Retinal pigment epithelial cell (primary cell): ENCODE data around the gene TINCR.
A peak's percentile ranks its signal among the peaks of the same experiment; 100 is the strongest.
"Not testable (repeated sequence)": the region's sequence is repeated elsewhere in the genome, so short reads cannot be mapped to it uniquely, and the experiment has no call there.

Experiments used
- DNase-seq: peaks from one replicate; pipeline ENCODE4 v3.0.0-alpha.2; 2010; ENCODE audit warnings: low read depth
- H3K4me3 ChIP-seq: 2 replicates; pipeline ENCODE4 v1.5.1; 2011; ENCODE audit warnings: mild to moderate bottlenecking, low read length, control low read depth, moderate library complexity
- CTCF ChIP-seq: conservative IDR thresholded peaks from 2 replicates; pipeline ENCODE4 v1.5.1; 2011; ENCODE audit warnings: low read depth, low read length, control low read depth, inconsistent platforms

TINCR gene

DNA sequence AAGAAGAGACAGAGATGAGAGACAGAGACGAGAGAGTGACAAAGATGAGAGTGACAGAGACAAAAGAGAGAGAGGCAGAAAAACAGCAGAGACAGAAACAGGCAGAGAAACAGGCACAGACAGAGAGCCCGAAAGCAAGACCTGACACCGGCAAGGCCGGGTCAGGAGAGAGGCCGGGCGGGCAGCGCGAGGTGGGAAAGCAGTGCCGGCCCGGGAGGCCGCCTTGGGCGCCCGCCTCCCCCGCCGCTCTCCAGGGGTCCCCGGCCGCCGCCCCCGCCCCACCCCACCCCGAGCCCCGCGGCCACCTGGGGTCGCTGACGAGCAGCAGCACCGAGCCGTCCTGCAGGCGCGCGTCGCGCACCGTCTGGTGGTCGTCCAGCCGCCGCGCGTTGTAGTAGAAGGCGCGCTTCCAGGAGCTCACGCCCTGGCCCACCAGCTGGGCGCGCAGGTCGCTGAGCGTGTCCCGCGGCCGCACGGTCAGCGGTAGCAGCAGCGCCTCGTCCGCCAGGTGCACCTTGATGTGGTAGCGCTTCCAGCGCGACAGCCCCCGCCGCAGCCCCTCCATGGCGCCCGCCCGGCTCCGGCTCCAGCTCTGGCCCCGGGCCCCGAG is at the start of gene TINCR:
TSS of gene TINCR (minus strand) at position 594 of the 610 bp plus-strand sequence.
- H3K4me3 ChIP-seq: no peak within 1 kb of the TSS
- TF ChIP-seq CTCF: peak; percentile 15
- no peak for DNase-seq

DNA sequence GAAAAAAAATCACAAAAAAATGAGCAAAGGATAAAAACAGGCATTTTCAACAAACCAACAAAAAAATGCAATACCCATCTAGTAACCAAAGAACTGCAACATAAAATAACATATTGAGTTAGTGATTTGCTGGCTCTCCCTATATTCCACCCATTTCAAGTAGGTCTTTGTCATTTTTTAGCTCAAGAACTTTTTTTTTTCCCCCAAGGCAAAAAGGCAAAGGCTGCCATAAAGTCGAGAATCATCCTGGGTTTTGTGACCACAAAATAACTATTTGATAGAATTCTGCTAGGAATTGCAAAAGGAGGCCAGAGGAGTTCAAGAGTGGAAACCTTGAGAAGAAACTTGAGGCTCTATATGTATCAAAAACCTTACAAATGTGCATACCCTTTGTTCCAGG is 49.3 kb upstream of the TINCR start:
- H3K4me3 ChIP-seq: no peak overlapping the region
- DNase-seq: no peak
- TF ChIP-seq CTCF: no peak

DNA sequence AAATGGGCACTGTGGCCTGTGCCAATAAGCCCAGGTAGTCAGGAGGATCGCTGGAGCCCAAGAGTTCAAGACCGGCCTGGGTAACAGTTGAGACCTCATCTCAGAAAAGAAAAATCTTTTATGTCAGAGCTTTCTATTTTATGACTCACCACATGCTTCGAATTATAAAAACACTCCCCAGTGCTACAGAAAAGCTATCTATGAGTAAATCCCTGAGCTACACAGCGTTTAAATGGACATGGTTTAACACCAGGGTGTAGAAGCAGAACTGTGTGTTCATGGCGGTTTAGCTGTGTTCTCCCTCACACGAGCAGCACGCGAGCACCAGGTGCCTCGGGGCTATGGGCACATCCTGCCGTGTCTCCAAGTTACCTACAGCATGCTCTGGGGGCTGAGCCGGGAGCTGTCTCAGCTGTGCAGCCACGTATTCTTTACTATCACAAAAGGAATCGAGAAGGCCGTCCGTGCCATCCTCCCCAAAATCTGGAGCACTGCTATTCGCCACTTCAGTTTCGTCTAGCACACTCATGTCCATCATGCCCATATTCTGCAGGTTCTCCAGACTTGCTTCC is 48.1 kb upstream of the TINCR start:
- DNase-seq: no peak
- no peak for TF ChIP-seq CTCF
- no peak overlapping the region for H3K4me3 ChIP-seq

DNA sequence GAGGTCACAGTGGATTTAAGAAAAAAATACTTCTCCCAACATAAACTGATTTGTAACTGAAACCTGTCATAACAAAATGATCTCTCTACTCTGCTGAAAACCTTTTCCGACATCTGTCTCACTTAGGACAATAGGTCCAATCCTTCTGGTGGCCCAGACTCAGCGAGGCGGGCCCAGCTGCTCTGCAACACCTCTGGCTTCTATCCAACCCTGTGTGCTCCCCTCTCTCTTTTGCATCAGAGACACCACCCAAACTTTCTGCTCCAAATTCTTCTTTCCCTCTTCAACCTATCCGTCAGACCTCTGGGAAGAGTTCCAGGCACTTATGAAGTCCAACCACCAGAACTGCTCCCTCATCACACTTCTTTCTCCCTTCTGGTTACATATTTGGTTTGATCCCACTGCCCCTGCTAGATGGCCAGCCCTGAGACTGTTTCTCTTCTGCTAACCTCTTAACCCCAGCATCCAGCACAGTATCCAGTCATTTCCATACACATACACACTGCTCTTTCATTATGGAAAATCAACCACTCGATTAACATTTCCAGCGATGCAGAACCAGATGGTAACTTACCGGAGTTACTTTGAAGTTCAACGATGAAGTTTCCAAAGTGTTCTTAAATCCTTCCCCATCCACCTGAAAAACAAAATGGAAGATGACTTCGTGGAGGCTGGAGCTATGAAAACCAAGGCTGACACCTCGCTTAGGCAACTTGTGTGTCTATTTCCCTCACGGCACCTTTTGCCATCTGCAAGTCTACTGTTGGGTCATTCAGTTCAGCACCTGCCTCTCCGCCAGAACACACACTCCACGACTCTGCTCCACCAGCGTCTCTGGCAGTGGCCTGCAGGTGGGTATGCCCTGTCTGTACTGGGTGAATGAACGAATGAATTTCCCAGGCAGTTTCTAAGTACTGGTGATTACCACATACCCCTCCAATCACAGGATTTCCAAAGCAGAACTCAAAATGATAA is 45.4 kb upstream of the TINCR start:
- no peak for DNase-seq
- no peak overlapping the region for H3K4me3 ChIP-seq
- no peak for TF ChIP-seq CTCF

DNA sequence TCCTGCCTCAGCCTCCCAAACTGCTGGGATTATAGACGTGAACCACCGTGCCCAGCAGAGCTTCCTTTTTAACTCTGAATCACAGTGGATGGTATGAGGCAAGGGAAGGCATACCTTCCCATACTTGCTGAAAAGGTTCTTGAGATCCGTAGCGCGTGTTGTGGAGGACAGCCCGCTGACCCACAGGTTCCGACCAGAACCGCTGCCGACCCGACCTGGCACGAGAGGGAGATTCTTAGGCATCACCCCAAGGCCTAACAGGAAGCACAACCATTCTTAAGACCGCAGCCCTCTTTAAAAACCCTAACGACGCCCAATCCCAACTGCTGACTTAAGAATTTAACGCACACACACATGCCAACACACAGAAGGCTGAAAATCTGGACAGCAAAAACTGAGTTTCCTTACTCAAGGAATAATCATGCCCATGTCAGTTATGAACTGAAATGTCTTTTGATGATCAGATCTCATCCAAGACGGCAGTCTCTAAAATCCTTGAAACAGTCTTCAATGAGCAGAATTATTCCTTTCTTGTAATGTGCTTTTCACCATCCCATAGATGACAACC is 42.2 kb upstream of the TINCR start:
- no peak overlapping the region for H3K4me3 ChIP-seq
- no peak for DNase-seq
- TF ChIP-seq CTCF: no peak

- not testable (repeated sequence) for H3K4me3 ChIP-seq, DNase-seq
Observed at GRCh38 chr19:5608766-5609165, 41.0 kb upstream of the TINCR start.

- no peak for DNase-seq
- TF ChIP-seq CTCF: no peak
- no peak overlapping the region for H3K4me3 ChIP-seq
Observed at GRCh38 chr19:5608291-5608690, 40.5 kb upstream of the TINCR start.
